GM12878 (cell line): ENCODE measurements around the gene VSIG10L. TPM values are rescaled to one million over a fixed set of nuclear protein-coding genes. Genes with fewer than 3 reads are reported as not detected.

Experiments
- ATF7 ChIP-seq: fragments of 450-650 bp; IDR thresholded peaks from 2 replicates; pipeline ENCODE4 v1.6.1; 2016; ENCODE audit warnings: low read depth, mild to moderate bottlenecking
- EED ChIP-seq: sonication (generic); IDR thresholded peaks from 2 replicates; pipeline ENCODE4 v1.6.1; 2016; ENCODE audit warnings: antibody characterized with exemption, low read depth
- EP300 ChIP-seq, 2 experiments: fragments of 150-350 bp in 1 of 2; IDR thresholded peaks; 2 replicates each; pipeline ENCODE4 v1.6.1; 2011 to 2012; ENCODE audit warnings: low read depth in 2 of 2, low read length in 2 of 2, borderline replicate concordance in 1 of 2, improper control_type of control experiment in 1 of 2, inconsistent platforms in 1 of 2; ENCODE audit not compliant: control insufficient read depth in 1 of 2
- FOXM1 ChIP-seq: IDR thresholded peaks from 2 replicates; pipeline ENCODE4 v1.6.1; 2012; ENCODE audit warnings: low read depth, mild to moderate bottlenecking, inconsistent platforms, low read length, moderate library complexity
- HDGF ChIP-seq: fragments of 450-650 bp; IDR thresholded peaks from 2 replicates; pipeline ENCODE4 v1.6.1; 2016; ENCODE audit warnings: antibody characterized with exemption
- IKZF1 ChIP-seq: fragments of 450-650 bp; conservative IDR thresholded peaks from 2 replicates; pipeline ENCODE4 v1.6.1; 2017; ENCODE audit warnings: antibody characterized with exemption, mild to moderate bottlenecking
- KAT2A ChIP-seq: conservative IDR thresholded peaks from 2 replicates; pipeline ENCODE4 v1.6.1; 2011; ENCODE audit warnings: low read depth, low read length; ENCODE audit not compliant: control insufficient read depth
- MEF2B ChIP-seq: fragments of 450-650 bp; IDR thresholded peaks from 2 replicates; pipeline ENCODE4 v1.6.1; 2018; ENCODE audit warnings: mild to moderate bottlenecking, moderate library complexity; ENCODE audit not compliant: partially characterized antibody, poor library complexity, severe bottlenecking
- MYB ChIP-seq: fragments of 150-350 bp; IDR thresholded peaks from 2 replicates; pipeline ENCODE4 v1.6.1; 2014; ENCODE audit warnings: mild to moderate bottlenecking, low read depth, low read length, borderline replicate concordance
- MYC ChIP-seq: IDR thresholded peaks from 2 replicates; pipeline ENCODE4 v1.6.1; 2011; ENCODE audit warnings: mild to moderate bottlenecking, low read length, moderate library complexity, inconsistent platforms; ENCODE audit not compliant: insufficient read depth, insufficient replicate concordance, insufficient read length, severe bottlenecking
- NFIC ChIP-seq: IDR thresholded peaks from 2 replicates; pipeline ENCODE4 v1.6.1; 2012; ENCODE audit warnings: low read depth, mild to moderate bottlenecking, inconsistent platforms, low read length, moderate library complexity
- NR2F1 ChIP-seq: fragments of 450-650 bp; conservative IDR thresholded peaks from 2 replicates; pipeline ENCODE4 v1.6.1; 2017; ENCODE audit warnings: mild to moderate bottlenecking
- RAD21 ChIP-seq: IDR thresholded peaks from 2 replicates; pipeline ENCODE4 v1.6.1; 2011; ENCODE audit warnings: mild to moderate bottlenecking, low read depth, low read length, moderate library complexity; ENCODE audit not compliant: insufficient read depth
- RELA ChIP-seq: fragments of 450-650 bp; IDR thresholded peaks from 2 replicates; pipeline ENCODE4 v1.8.0; 2014; ENCODE audit warnings: borderline replicate concordance; ENCODE audit not compliant: partially characterized antibody
- RELB ChIP-seq: fragments of 450-650 bp; IDR thresholded peaks from 2 replicates; pipeline ENCODE4 v1.6.1; 2017; ENCODE audit warnings: low read depth, mild to moderate bottlenecking, moderate library complexity
- REST ChIP-seq: IDR thresholded peaks from 2 replicates; pipeline ENCODE4 v1.6.1; 2012; ENCODE audit warnings: mild to moderate bottlenecking, low read depth, low read length
- RFX5 ChIP-seq: IDR thresholded peaks from 2 replicates; pipeline ENCODE4 v1.6.1; 2011; ENCODE audit warnings: low read depth, low read length, improper control_type of control experiment
- SIX5 ChIP-seq: IDR thresholded peaks from 2 replicates; pipeline ENCODE4 v1.6.1; 2011; ENCODE audit warnings: mild to moderate bottlenecking, low read depth, low read length, moderate library complexity; ENCODE audit not compliant: severe bottlenecking
- SKIL ChIP-seq: fragments of 450-650 bp; IDR thresholded peaks from 2 replicates; pipeline ENCODE4 v1.6.1; 2017; ENCODE audit warnings: mild to moderate bottlenecking, low read depth, inconsistent platforms; ENCODE audit not compliant: poor library complexity, severe bottlenecking
- TARDBP ChIP-seq: IDR thresholded peaks from 2 replicates; pipeline ENCODE4 v1.6.1; 2016; ENCODE audit warnings: borderline replicate concordance
- TCF12 ChIP-seq: IDR thresholded peaks from 2 replicates; pipeline ENCODE4 v1.6.1; 2011; ENCODE audit warnings: low read depth, mild to moderate bottlenecking, low read length
- TCF7 ChIP-seq: IDR thresholded peaks from 2 replicates; pipeline ENCODE4 v1.6.1; 2014; ENCODE audit warnings: antibody characterized with exemption, borderline replicate concordance
- polyA plus RNA-seq, 11 experiments: library from polyadenylated mRNA; depleted of rRNA in 4 of 11; unstranded in 6 of 11; stranded (reverse) in 5 of 11; fragments of >200 nt; fragmentation: Nextera tagmentation in 4 of 11; fragmentation: Illumina TruSeq in 1 of 11; extraction: Ambion mirVana in 4 of 11; extraction: Trizol in 1 of 11; gene quantifications; 1 replicate in 1 of 11; 2 replicates in 10 of 11; pipeline versions ENCODE4 v1.2.1 to v1.2.3, GENCODE V29; 2011 to 2016; ENCODE audit warnings: inconsistent platforms in 2 of 11, missing spikeins in 2 of 11, low read depth in 1 of 11
- total RNA-seq, 4 experiments: library from RNA; depleted of rRNA in 3 of 4; stranded (reverse); fragments of >200 nt in 3 of 4; fragmentation: Illumina TruSeq in 1 of 4; extraction: Trizol in 1 of 4; gene quantifications; 2 replicates each; pipeline versions ENCODE4 v1.2.1 to v1.2.3, GENCODE V29; 2013 to 2021

VSIG10L gene
- total and polyA plus RNA-seq, 10 of the 15 experiments (the other 5 are each of a cell fraction or from before 2014, with no cell fraction given), result 0.09 to 0.93 (median 0.49) TPM

- TF ChIP-seq HDGF (no peak), REST (no peak), IKZF1 (peak; percentile 93), RAD21 (no peak), KAT2A (no peak), MYC (no peak), FOXM1 (0 out of 2 replicates have a peak, but pooled peaks have one; percentile 40), NR2F1 (peak; percentile 80), NFIC (peak; percentile 73; the same call in 1 of the 2 replicates), RFX5 (no peak), RELB (peak; percentile 73), SKIL (peak; percentile 33), TARDBP (no peak), TCF12 (peak; percentile 51; the same call in 1 of the 2 replicates), RELA (no peak), TCF7 (no peak), ATF7 (peak; percentile 10; the same call in 1 of the 2 replicates), SIX5 (no peak), MYB (no peak), MEF2B (peak; percentile 28), EED (peak; percentile 96), EP300 (IDR thresholded peaks at IDR 0.05; ENCODE audit: borderline replicate concordance in 1 of 2, control insufficient read depth in 1 of 2, low read depth in 2 of 2, low read length in 2 of 2) (no peak)
Measured at GRCh38 chr19:51375504-51376221, 33.7 kb upstream of the VSIG10L start (continued).
